Measurements from ENCODE around the gene AHNAK. TPM values are rescaled to one million over a fixed set of nuclear protein-coding genes. Genes with fewer than 3 reads are reported as not detected.

AHNAK gene
- total and polyA plus RNA-seq, 9 donors, result 203 to 411 (median 316) TPM

DNA sequence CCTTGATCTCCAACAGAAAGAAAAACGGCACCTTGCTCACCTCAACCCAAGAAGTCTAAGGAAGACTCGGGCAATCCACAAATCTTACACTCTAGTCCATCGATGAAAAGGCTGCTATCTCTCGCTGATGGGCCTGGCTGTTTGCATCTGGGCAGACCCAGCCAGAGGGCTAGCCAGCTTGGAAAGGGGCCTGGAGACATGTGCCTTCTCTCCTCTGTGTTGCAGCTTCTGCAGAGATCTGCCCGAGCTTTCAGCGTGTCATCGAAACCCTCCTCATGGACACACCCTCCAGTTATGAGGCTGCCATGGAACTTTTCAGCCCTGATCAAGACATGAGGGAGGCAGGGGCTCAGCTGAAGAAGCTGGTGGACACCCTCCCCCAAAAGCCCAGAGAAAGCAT, 124.6 kb downstream of the AHNAK start:
- 49% methylated on average over 6 of the region's 7 CpGs for whole genome bisulfite sequencing (ENCODE audit: insufficient coverage)
- DNase-seq, result peak; percentile 60
- Histone ChIP-seq H3K27ac (ENCODE audit: low read length) (no peak overlapping the region), H3K9me3 (replicated peaks; ENCODE audit: control insufficient read depth, low read depth, low read length) (no peaks in the 10 kb centered on the region), H3K36me3 (ENCODE audit: control insufficient read depth, insufficient read depth, low read length) (no peaks in the 10 kb centered on the region), H3K4me1 (ENCODE audit: control insufficient read depth, insufficient read depth, low read length) (peaks cover 30% of the 10 kb centered on the region), H3K27me3 (ENCODE audit: control insufficient read depth, insufficient read depth, low read length) (no peaks in the 10 kb centered on the region), H3K4me3 (ENCODE audit: low read length) (no peak overlapping the region)

DNA sequence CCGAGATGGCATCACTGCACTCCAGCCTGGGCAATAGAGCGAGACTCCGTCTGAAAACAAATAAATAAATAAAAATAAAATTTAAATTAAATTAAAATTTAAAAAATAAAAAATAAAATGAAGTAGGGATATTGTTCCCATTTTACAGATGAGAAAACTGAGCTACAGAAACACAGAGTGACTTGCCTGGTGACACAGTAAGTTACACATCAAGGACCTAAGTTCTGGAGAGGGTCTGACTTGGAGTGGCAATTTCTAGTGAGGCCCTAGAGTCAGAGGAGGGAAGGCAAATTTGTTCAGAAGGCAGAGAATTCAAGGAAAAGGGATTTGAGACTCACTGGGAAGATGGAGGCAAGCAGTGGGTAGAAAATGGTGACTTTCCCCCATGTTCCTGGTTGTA, 125.7 kb downstream of the AHNAK start:
- no peak overlapping the region for H3K4me3 ChIP-seq (ENCODE audit: low read length)
- no peaks in the 10 kb centered on the region for H3K36me3 ChIP-seq (ENCODE audit: control insufficient read depth, insufficient read depth, low read length)
- no peaks in the 10 kb centered on the region for H3K9me3 ChIP-seq (replicated peaks; ENCODE audit: control insufficient read depth, low read depth, low read length)
- no peak for DNase-seq
- WGBS (ENCODE audit: insufficient coverage), result no CpG with 5 or more reads among the region's 3 CpGs
- peaks cover 30% of the 10 kb centered on the region for H3K4me1 ChIP-seq (ENCODE audit: control insufficient read depth, insufficient read depth, low read length)
- no peaks in the 10 kb centered on the region for H3K27me3 ChIP-seq (ENCODE audit: control insufficient read depth, insufficient read depth, low read length)
- no peak overlapping the region for H3K27ac ChIP-seq (ENCODE audit: low read length)

DNA sequence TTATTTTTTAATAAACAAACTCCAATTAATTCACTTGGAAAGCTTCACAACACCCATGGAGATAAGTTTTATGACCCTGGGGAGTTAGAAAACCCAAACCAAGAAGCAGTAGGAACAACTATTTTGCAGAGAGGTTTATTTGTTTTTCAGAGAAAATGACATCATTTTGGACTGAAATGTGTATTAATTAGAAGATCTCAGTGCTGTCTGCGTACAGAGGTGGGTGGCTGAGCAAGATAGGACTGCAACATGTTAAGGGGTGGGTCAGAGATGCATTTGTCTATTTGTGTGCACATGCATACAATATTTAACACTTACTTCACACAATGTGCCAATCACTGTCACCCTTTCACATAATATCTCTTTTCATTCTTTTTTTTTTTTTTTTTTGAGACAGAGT, 126.7 kb downstream of the AHNAK start:
- peaks cover 30% of the 10 kb centered on the region for H3K4me1 ChIP-seq (ENCODE audit: control insufficient read depth, insufficient read depth, low read length)
- H3K36me3 ChIP-seq (ENCODE audit: control insufficient read depth, insufficient read depth, low read length), result no peaks in the 10 kb centered on the region
- no peaks in the 10 kb centered on the region for H3K27me3 ChIP-seq (ENCODE audit: control insufficient read depth, insufficient read depth, low read length)
- WGBS (ENCODE audit: insufficient coverage), result no CpG with 5 or more reads among the region's 1 CpG
- no peaks in the 10 kb centered on the region for H3K9me3 ChIP-seq (replicated peaks; ENCODE audit: control insufficient read depth, low read depth, low read length)
- DNase-seq, result no peak
- H3K27ac ChIP-seq (ENCODE audit: low read length), result peak overlapping the region; percentile 71
- H3K4me3 ChIP-seq (ENCODE audit: low read length), result no peak overlapping the region

DNA sequence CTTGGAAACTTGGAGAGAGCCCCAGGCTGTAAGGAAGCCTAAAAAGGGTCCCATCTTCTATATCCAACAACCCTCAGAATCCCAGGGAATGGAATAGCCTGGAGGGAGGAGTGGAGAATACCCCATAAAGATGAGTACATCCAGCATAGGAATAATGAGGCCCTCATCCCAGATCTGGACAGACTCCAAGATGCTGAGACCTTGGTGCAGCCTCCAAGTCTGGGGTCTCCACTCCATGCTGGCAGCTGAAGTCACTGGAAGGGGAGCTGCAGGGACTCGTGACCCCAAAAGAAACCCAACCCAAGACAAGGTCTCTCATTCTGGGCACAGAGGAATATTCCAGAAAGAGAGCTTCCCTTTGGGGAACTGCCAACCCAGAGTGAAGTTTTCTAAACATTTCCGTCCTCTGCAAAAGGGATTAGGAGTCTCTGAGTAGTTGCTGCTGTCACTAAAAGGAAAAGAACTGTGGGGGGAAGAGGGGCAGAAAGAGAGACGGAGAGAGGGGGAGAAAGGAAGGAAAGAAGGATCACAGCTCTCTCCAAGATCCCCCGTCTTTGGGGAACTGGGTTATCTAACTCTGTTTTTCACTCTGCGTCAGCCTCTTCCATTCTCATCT, 127.2 kb downstream of the AHNAK start:
- Histone ChIP-seq H3K4me1 (ENCODE audit: control insufficient read depth, insufficient read depth, low read length) (peaks cover 27% of the 10 kb centered on the region), H3K27me3 (ENCODE audit: control insufficient read depth, insufficient read depth, low read length) (no peaks in the 10 kb centered on the region), H3K27ac (ENCODE audit: low read length) (peak overlapping the region; percentile 71), H3K9me3 (replicated peaks; ENCODE audit: control insufficient read depth, low read depth, low read length) (no peaks in the 10 kb centered on the region), H3K36me3 (ENCODE audit: control insufficient read depth, insufficient read depth, low read length) (no peaks in the 10 kb centered on the region), H3K4me3 (ENCODE audit: low read length) (no peak overlapping the region)
- peak; percentile 88 for DNase-seq
- 10% methylated on average over 2 of the region's 5 CpGs for WGBS (ENCODE audit: insufficient coverage)

DNA sequence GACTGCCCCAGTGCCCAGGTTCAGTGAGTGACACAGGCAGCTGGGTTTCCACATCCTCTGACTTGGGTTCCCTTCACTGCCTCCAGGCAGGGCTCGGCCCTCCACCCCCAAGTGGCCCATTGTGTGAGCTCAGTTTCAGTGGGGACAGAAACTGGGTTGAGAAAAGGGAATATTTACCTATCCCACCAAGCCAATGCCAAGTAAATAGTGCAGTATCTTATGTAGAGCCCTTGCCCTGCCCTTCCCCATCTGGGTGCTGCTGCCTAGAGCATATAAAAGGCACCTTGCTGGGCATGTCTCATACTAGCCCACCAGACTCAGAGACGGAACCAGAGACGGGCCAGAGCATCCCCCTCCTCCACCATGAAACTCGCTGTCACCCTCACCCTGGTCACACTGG, 127.9 kb downstream of the AHNAK start, which contains the start of gene SCGB1A1:
Gene SCGB1A1, plus strand, starts transcription at position 301 of the 400 bp plus-strand sequence. Its CDS starts 63 bp downstream, at position 364.
- no peaks in the 10 kb centered on the region for H3K27me3 ChIP-seq (ENCODE audit: control insufficient read depth, insufficient read depth, low read length)
- no peak for DNase-seq
- H3K4me3 ChIP-seq (ENCODE audit: low read length), result no peak within 1 kb of the TSS
- H3K36me3 ChIP-seq (ENCODE audit: control insufficient read depth, insufficient read depth, low read length), result no peaks in the 10 kb centered on the region
- no peaks in the 10 kb centered on the region for H3K9me3 ChIP-seq (replicated peaks; ENCODE audit: control insufficient read depth, low read depth, low read length)
- WGBS (ENCODE audit: insufficient coverage), result 100% methylated on average over 2 of the region's 4 CpGs
- H3K4me1 ChIP-seq (ENCODE audit: control insufficient read depth, insufficient read depth, low read length), result peaks cover 24% of the 10 kb centered on the region
- H3K27ac ChIP-seq (ENCODE audit: low read length), result peak within 1 kb of the TSS; percentile 71

DNA sequence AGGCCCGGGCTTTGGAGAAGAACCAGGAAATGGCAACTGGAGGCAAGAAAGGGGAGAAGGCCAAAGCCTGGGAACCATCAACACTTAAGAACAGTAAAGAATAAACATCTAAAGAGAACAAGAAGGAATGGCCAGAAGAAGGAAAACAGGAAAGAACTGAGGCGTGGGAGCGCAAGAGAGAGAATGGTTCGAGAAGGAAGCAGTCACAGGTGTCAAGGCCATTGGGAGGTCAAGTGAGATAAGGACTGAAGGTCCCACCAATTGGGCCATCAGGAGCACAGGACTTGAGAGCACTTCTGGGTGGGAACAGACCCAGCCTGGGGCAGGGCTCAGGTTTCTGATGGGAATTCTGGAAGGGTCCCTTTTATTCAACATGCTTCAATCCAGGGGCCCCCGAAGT, 128.5 kb downstream of the AHNAK start:
- WGBS (ENCODE audit: insufficient coverage), result 80% methylated on average over 3 of the region's 5 CpGs

DNA sequence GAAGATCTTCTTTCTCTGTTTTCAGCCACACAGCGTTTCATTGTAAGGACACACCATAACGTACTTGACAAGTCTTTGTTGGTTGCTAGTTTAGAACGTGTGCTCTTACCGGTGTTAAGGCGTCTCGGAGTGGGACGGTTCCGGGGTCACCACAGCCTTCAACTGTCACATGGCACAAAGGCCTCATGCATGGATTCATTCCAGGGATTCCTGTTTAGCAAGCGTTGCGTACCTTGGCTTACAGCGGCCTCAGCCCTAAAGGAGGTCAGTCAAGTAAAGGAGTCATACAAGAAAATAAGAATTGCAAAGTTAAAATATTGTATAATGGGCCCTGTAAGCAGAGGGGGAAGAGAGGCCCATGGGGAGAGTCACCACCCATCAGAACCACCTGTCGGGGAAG, 130.0 kb downstream of the AHNAK start:
- no peak overlapping the region for H3K27ac ChIP-seq (ENCODE audit: low read length)
- 82% methylated on average over 10 of the region's 12 CpGs for WGBS (ENCODE audit: insufficient coverage)
- DNase-seq, result no peak

More for the DNA sequence above, 128.5 kb downstream of the AHNAK start:
- Histone ChIP-seq H3K27me3 (ENCODE audit: control insufficient read depth, insufficient read depth, low read length) (no peaks in the 10 kb centered on the region), H3K36me3 (ENCODE audit: control insufficient read depth, insufficient read depth, low read length) (no peaks in the 10 kb centered on the region), H3K27ac (ENCODE audit: low read length) (no peak overlapping the region), H3K4me1 (ENCODE audit: control insufficient read depth, insufficient read depth, low read length) (peaks cover 29% of the 10 kb centered on the region), H3K9me3 (replicated peaks; ENCODE audit: control insufficient read depth, low read depth, low read length) (no peaks in the 10 kb centered on the region), H3K4me3 (ENCODE audit: low read length) (no peak overlapping the region)
- DNase-seq, result no peak

DNA sequence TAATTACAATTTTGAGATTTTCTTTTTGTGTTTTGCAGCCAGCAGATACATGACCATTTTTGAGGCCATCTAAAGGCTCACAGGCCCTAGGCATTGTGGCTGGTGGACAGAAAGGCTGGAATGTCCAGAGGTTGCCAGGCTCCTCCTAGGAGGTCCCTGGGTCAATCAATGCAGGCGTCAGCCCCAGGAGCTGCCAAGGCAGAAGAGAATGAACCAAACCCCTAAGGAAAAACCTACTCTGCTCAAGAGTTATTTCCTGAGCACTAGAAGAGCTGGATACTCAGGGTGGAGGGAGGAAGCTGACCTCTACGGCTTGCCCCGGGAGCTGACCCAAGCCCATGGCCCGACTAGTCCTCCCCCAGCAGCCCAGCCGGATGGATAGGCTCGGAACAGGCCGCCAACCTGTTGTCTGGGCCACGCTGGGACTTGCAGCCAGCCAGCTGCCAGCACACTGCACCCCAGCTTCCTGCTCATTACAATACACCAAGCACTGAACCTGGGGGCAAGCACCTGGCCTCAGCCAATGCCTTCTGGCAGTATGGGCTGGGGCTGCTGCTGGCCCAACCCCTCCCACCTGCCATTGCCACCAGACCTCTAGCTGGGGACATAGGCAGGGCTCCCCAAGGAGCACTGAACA, 133.4 kb downstream of the AHNAK start:
- H3K36me3 ChIP-seq (ENCODE audit: control insufficient read depth, insufficient read depth, low read length), result no peaks in the 10 kb centered on the region
- no peak overlapping the region for H3K4me3 ChIP-seq (ENCODE audit: low read length)
- H3K27ac ChIP-seq (ENCODE audit: low read length), result no peak overlapping the region
- H3K9me3 ChIP-seq (replicated peaks; ENCODE audit: control insufficient read depth, low read depth, low read length), result no peaks in the 10 kb centered on the region
- WGBS (ENCODE audit: insufficient coverage), result 54% methylated on average over 7 of the region's 8 CpGs
- H3K4me1 ChIP-seq (ENCODE audit: control insufficient read depth, insufficient read depth, low read length), result peaks cover 11% of the 10 kb centered on the region
- H3K27me3 ChIP-seq (ENCODE audit: control insufficient read depth, insufficient read depth, low read length), result no peaks in the 10 kb centered on the region
- DNase-seq, result no peak

More for the DNA sequence above, 130.0 kb downstream of the AHNAK start:
- Histone ChIP-seq H3K4me3 (ENCODE audit: low read length) (no peak overlapping the region), H3K4me1 (ENCODE audit: control insufficient read depth, insufficient read depth, low read length) (peaks cover 26% of the 10 kb centered on the region), H3K36me3 (ENCODE audit: control insufficient read depth, insufficient read depth, low read length) (no peaks in the 10 kb centered on the region), H3K27me3 (ENCODE audit: control insufficient read depth, insufficient read depth, low read length) (no peaks in the 10 kb centered on the region), H3K9me3 (replicated peaks; ENCODE audit: control insufficient read depth, low read depth, low read length) (no peaks in the 10 kb centered on the region)

DNA sequence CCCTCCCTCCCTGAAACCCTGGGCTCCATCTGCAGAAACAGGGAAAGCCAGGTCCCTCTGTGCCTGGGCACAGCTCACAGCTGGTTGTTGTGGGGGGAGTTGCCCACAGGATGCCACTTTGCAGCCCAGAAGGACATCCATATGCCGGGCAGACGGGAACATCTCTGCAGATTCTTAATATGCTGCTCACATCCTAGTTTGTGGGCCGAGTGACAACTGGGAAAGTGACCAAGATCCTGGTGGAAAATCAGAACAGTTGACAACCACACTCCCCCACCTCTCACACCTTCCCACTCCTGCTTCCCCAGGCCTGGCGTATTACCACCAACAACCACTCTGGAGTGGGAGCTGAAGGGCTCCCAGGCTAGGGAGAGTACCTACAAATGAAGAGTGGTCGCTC, 135.1 kb downstream of the AHNAK start:
- H3K27me3 ChIP-seq (ENCODE audit: control insufficient read depth, insufficient read depth, low read length), result no peaks in the 10 kb centered on the region
- no peaks in the 10 kb centered on the region for H3K36me3 ChIP-seq (ENCODE audit: control insufficient read depth, insufficient read depth, low read length)
- H3K9me3 ChIP-seq (replicated peaks; ENCODE audit: control insufficient read depth, low read depth, low read length), result no peaks in the 10 kb centered on the region
- no peak overlapping the region for H3K27ac ChIP-seq (ENCODE audit: low read length)
- H3K4me1 ChIP-seq (ENCODE audit: control insufficient read depth, insufficient read depth, low read length), result peaks cover 12% of the 10 kb centered on the region
- no peak overlapping the region for H3K4me3 ChIP-seq (ENCODE audit: low read length)
- 60% methylated on average over 1 of the region's 5 CpGs for WGBS (ENCODE audit: insufficient coverage)
- peak; percentile 67 for DNase-seq

DNA sequence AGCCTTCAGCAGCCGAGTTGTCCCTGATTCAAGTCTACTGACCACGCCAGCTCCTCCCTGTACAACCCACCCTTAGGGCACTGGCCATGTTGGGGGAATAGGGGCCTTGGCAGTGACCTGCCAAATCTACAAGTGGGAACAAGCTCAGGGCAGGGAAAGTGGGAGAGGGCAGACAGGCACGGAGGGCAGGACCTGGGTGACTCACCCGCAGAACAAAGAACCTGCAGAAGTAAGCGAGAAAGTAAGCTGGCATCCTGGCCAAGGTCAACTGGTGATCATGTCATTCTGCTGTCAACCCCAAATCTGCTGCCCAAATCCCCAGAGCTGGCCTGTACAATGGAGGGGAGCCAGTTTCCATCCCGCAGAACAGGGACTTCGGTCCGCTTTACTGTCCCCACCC, 135.6 kb downstream of the AHNAK start:
- Histone ChIP-seq H3K4me3 (ENCODE audit: low read length) (no peak overlapping the region), H3K27ac (ENCODE audit: low read length) (no peak overlapping the region), H3K4me1 (ENCODE audit: control insufficient read depth, insufficient read depth, low read length) (peaks cover 18% of the 10 kb centered on the region), H3K27me3 (ENCODE audit: control insufficient read depth, insufficient read depth, low read length) (no peaks in the 10 kb centered on the region), H3K9me3 (replicated peaks; ENCODE audit: control insufficient read depth, low read depth, low read length) (no peaks in the 10 kb centered on the region), H3K36me3 (ENCODE audit: control insufficient read depth, insufficient read depth, low read length) (no peaks in the 10 kb centered on the region)
- DNase-seq, result no peak
- 81% methylated on average over 6 of the region's 8 CpGs for WGBS (ENCODE audit: insufficient coverage)
